ENCODE results near the gene CCDC66.

- TF ChIP-seq EZH2 (IDR thresholded peaks at IDR 0.05; ENCODE audit: borderline replicate concordance, insufficient read depth, low read length, poor library complexity, severe bottlenecking) (no peak), RAD21 (conservative IDR thresholded peaks at IDR 0.05) (no peak), POLR2AphosphoS5 (IDR thresholded peaks at IDR 0.05) (no peak), EP300 (conservative IDR thresholded peaks at IDR 0.05; ENCODE audit: poor library complexity, severe bottlenecking) (no peak), REST (IDR thresholded peaks at IDR 0.05; ENCODE audit: borderline replicate concordance) (no peak), CTCF (IDR thresholded peaks at IDR 0.05; ENCODE audit: poor library complexity, severe bottlenecking) (no peak)
Observed at GRCh38 chr3:56633181-56633580, 76.2 kb downstream of the CCDC66 start.

Data from neural cell (in vitro differentiated cells).